Neuron (in vitro differentiated cells): ENCODE measurements around the gene SLCO3A1.

Source experiments
- H2AFZ ChIP-seq: one replicate; pipeline ENCODE4 v1.6.1; 2013; ENCODE audit warnings: low read depth, mild to moderate bottlenecking, inconsistent platforms, low read length, moderate library complexity
- H3K27me3 ChIP-seq: one replicate; pipeline ENCODE4 v1.6.1; 2013; ENCODE audit warnings: low read length; ENCODE audit not compliant: insufficient read depth
- H3K36me3 ChIP-seq: one replicate; pipeline ENCODE4 v1.6.1; 2013; ENCODE audit warnings: low read length; ENCODE audit not compliant: insufficient read depth
- H3K4me1 ChIP-seq: one replicate; pipeline ENCODE4 v1.6.1; 2013; ENCODE audit warnings: low read length; ENCODE audit not compliant: insufficient read depth
- H3K4me3 ChIP-seq: 2 replicates; pipeline ENCODE4 v1.5.1; 2013; ENCODE audit warnings: mild to moderate bottlenecking, low read length, moderate library complexity
- H3K9me3 ChIP-seq: one replicate; pipeline ENCODE4 v1.6.1; 2013; ENCODE audit warnings: low read length

SLCO3A1 gene

DNA sequence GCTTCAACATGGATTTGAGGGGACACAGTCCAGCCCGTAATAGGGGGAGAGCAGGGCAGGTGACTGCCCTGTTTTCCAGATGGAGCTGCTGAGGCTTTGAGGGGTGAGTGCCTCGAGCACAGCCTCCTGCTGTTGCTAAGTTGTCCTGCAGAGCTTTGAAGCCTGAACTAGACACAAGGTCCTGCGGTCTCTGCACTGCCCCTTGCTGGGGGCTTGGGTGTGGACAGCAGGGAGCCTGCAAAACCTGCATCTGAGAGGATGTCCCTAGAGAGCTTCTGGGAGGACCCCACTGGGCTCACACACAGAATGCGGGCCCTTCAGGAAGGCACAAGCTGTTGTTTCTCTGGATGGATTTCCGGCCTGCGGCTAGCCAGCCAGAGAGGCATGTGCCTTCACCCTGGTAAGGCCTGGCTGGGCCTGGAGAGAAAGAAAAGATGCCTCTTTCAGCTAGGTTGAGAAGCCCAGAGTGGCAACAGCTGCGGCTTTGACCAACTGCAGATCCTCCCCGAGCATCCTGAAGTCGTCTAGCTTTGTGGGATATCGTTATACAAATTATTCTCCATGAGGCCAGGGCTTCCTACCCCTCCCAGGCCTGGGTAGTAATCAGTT, 226.2 kb downstream of the SLCO3A1 start:
- no peaks in the 10 kb centered on the region for H3K4me1 ChIP-seq
- peaks cover 2% of the 10 kb centered on the region for H3K27me3 ChIP-seq
- H3K36me3 ChIP-seq = no peaks in the 10 kb centered on the region
- no peaks in the 10 kb centered on the region for H3K9me3 ChIP-seq
- H2AFZ ChIP-seq = no peak overlapping the region
- no peak overlapping the region for H3K4me3 ChIP-seq

- Histone ChIP-seq H3K36me3 (no peaks in the 10 kb centered on the region), H3K4me3 (no peak overlapping the region), H2AFZ (no peak overlapping the region), H3K9me3 (no peaks in the 10 kb centered on the region), H3K27me3 (no peaks in the 10 kb centered on the region), H3K4me1 (no peaks in the 10 kb centered on the region)
Observed at GRCh38 chr15:92082006-92082843, 228.7 kb downstream of the SLCO3A1 start.

DNA sequence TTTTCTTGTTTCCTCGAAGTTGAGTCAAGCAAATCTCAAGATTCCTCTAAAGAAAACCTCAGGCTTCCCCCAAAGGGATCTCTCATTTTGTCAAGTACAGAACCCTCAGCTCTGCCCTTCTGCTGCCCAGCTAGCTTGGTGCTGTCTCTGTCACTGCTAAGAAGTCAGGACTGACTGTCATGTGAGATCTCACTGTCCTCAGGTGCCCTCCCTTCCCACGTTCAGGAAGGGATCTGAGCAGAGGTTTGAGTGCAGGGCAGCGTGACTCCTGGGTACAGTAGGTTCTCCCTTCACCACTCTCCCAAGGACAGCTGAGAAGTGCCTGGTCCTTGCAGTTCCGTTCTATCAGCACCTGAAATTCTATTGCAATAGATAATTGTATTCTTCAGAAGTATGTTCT, 229.7 kb downstream of the SLCO3A1 start:
- no peaks in the 10 kb centered on the region for H3K4me1 ChIP-seq
- no peak overlapping the region for H3K4me3 ChIP-seq
- no peaks in the 10 kb centered on the region for H3K9me3 ChIP-seq
- no peaks in the 10 kb centered on the region for H3K27me3 ChIP-seq
- no peaks in the 10 kb centered on the region for H3K36me3 ChIP-seq
- H2AFZ ChIP-seq = no peak overlapping the region

GRCh38 chr15:92087211-92087610, 233.7 kb downstream of the SLCO3A1 start:
- no peak overlapping the region for H3K4me3 ChIP-seq
- H2AFZ ChIP-seq = no peak overlapping the region
- H3K36me3 ChIP-seq = no peaks in the 10 kb centered on the region
- H3K9me3 ChIP-seq = no peaks in the 10 kb centered on the region
- H3K4me1 ChIP-seq = no peaks in the 10 kb centered on the region
- H3K27me3 ChIP-seq = no peaks in the 10 kb centered on the region

DNA sequence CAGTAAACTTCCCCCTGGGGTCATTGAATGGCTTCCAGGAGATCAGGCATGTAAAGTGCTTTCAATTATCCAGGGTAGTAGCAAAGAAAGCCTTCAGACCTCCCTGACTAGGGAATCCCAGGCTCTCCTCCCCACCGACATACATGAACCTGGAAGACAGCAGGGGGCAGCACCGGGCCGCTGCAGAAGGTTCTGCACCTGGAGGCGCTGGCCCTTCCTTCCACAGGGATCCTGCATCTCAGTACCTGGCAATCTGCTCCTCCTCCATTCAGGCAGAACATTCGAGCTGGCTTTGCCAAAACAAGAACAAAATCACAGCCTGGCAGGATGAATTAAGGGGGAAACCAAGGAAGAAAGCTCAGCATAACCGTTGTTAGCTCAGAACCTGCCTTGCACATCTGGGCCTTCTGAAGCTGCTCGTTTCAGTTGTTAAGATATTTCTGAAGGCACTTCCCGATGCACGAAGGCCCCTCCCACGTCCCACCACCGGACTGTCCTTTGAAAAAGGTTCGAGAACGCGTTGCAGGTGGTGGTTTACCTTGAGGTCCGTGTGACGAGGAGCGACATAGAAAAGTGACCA, 237.7 kb downstream of the SLCO3A1 start:
- no peaks in the 10 kb centered on the region for H3K36me3 ChIP-seq
- no peak overlapping the region for H3K4me3 ChIP-seq
- H3K9me3 ChIP-seq = no peaks in the 10 kb centered on the region
- H3K4me1 ChIP-seq = no peaks in the 10 kb centered on the region
- no peak overlapping the region for H2AFZ ChIP-seq
- H3K27me3 ChIP-seq = peaks cover 3% of the 10 kb centered on the region

- Histone ChIP-seq H2AFZ (no peak overlapping the region), H3K4me1 (no peaks in the 10 kb centered on the region), H3K9me3 (no peaks in the 10 kb centered on the region), H3K27me3 (peaks cover 3% of the 10 kb centered on the region), H3K36me3 (no peaks in the 10 kb centered on the region), H3K4me3 (no peak overlapping the region)
Observed at GRCh38 chr15:92092289-92093105, 239.0 kb downstream of the SLCO3A1 start.

DNA sequence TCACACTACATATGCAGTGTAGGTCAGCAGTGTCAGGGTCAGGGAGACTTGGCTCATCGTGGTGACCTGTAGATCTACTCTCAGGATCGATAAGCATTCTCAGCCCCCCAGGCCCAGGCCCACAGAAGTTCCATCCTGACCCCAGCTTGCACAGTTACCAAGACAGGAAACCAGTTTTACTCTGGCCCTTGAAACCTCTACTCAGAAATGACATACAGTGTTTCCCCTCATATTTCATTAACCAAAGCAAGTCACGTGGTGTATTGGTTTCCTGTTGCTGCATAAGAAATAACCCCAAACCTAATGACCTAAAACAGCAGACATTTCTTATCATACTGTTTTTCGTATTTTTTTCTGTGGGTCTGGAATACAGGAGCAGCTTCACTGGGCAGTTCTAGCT, 242.2 kb downstream of the SLCO3A1 start:
- Histone ChIP-seq H3K27me3 (peaks cover 3% of the 10 kb centered on the region), H3K4me3 (no peak overlapping the region)

GRCh38 chr15:92097474-92098178, 244.1 kb downstream of the SLCO3A1 start:
- Histone ChIP-seq H3K4me3 (peak overlapping the region; percentile 8), H2AFZ (peak overlapping the region; percentile 5), H3K36me3 (no peaks in the 10 kb centered on the region), H3K27me3 (peaks cover 3% of the 10 kb centered on the region), H3K4me1 (peaks cover 4% of the 10 kb centered on the region), H3K9me3 (no peaks in the 10 kb centered on the region)

More for the DNA sequence above, 242.2 kb downstream of the SLCO3A1 start:
- Histone ChIP-seq H3K36me3 (no peaks in the 10 kb centered on the region), H3K4me1 (peaks cover 4% of the 10 kb centered on the region), H3K9me3 (no peaks in the 10 kb centered on the region), H2AFZ (no peak overlapping the region)

- H3K4me1 ChIP-seq = peaks cover 4% of the 10 kb centered on the region
- no peak overlapping the region for H3K4me3 ChIP-seq
- H3K36me3 ChIP-seq = no peaks in the 10 kb centered on the region
- H2AFZ ChIP-seq = no peak overlapping the region
- H3K27me3 ChIP-seq = peaks cover 3% of the 10 kb centered on the region
- H3K9me3 ChIP-seq = no peaks in the 10 kb centered on the region
Observed at GRCh38 chr15:92098869-92099268, 245.4 kb downstream of the SLCO3A1 start.

- Histone ChIP-seq H3K9me3 (no peaks in the 10 kb centered on the region), H3K27me3 (peaks cover 3% of the 10 kb centered on the region), H3K4me3 (no peak overlapping the region), H3K4me1 (peaks cover 4% of the 10 kb centered on the region), H3K36me3 (no peaks in the 10 kb centered on the region), H2AFZ (no peak overlapping the region)
Observed at GRCh38 chr15:92100301-92100700, 246.8 kb downstream of the SLCO3A1 start.

GRCh38 chr15:92100751-92101150, 247.2 kb downstream of the SLCO3A1 start:
- no peak overlapping the region for H2AFZ ChIP-seq
- H3K36me3 ChIP-seq = no peaks in the 10 kb centered on the region
- no peak overlapping the region for H3K4me3 ChIP-seq
- H3K27me3 ChIP-seq = peaks cover 3% of the 10 kb centered on the region
- no peaks in the 10 kb centered on the region for H3K9me3 ChIP-seq
- peaks cover 4% of the 10 kb centered on the region for H3K4me1 ChIP-seq

- H3K36me3 ChIP-seq = no peaks in the 10 kb centered on the region
- H2AFZ ChIP-seq = no peak overlapping the region
- no peaks in the 10 kb centered on the region for H3K27me3 ChIP-seq
- peaks cover 4% of the 10 kb centered on the region for H3K4me1 ChIP-seq
- no peaks in the 10 kb centered on the region for H3K9me3 ChIP-seq
- no peak overlapping the region for H3K4me3 ChIP-seq
Observed at GRCh38 chr15:92101708-92102394, 248.3 kb downstream of the SLCO3A1 start.
